ENCODE results near the gene GALNT14.

The GALNT14 gene

GRCh38 chr2:31032475-31032874 is 105.8 kb downstream of the GALNT14 start:
- TF ChIP-seq, protein P1, sequence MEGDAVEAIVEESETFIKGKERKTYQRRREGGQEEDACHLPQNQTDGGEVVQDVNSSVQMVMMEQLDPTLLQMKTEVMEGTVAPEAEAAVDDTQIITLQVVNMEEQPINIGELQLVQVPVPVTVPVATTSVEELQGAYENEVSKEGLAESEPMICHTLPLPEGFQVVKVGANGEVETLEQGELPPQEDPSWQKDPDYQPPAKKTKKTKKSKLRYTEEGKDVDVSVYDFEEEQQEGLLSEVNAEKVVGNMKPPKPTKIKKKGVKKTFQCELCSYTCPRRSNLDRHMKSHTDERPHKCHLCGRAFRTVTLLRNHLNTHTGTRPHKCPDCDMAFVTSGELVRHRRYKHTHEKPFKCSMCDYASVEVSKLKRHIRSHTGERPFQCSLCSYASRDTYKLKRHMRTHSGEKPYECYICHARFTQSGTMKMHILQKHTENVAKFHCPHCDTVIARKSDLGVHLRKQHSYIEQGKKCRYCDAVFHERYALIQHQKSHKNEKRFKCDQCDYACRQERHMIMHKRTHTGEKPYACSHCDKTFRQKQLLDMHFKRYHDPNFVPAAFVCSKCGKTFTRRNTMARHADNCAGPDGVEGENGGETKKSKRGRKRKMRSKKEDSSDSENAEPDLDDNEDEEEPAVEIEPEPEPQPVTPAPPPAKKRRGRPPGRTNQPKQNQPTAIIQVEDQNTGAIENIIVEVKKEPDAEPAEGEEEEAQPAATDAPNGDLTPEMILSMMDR (conservative IDR thresholded peaks at IDR 0.05; ENCODE audit: low read depth, low read length), result no peak
- DNase-seq (ENCODE audit: low read depth), result no peak
- H3K4me3 ChIP-seq (ENCODE audit: low read length), result no peak overlapping the region

DNA sequence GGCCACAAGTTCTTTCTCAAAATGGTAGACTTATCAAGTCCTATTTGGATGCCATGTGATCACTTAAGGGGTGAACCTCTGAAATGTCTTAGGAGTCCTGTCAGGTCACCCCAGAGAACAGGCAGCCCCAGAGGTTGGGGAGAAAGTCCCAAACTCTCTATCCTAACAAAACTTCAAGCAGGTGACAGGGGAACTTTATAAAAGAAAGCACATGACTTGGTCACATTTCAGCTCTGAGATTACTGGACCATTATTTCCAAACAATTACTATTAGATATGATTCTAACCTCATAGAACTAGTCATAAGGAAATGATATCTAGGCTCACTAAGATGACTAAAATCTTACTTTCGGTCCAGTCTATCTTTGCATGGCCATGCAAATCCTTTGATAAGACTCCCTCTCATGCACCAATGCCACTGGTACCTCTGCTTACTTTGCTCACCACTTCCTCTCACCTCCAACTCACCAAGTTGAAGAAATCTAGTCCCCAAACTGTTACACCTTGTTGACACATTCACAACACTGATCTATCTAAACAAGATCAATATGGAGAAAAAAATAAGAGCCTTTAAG is 107.0 kb downstream of the GALNT14 start:
- H3K4me3 ChIP-seq (ENCODE audit: low read length), result no peak overlapping the region
- DNase-seq (ENCODE audit: low read depth), result no peak
- TF ChIP-seq, protein P1 (conservative IDR thresholded peaks at IDR 0.05; ENCODE audit: low read depth, low read length), result no peak

DNA sequence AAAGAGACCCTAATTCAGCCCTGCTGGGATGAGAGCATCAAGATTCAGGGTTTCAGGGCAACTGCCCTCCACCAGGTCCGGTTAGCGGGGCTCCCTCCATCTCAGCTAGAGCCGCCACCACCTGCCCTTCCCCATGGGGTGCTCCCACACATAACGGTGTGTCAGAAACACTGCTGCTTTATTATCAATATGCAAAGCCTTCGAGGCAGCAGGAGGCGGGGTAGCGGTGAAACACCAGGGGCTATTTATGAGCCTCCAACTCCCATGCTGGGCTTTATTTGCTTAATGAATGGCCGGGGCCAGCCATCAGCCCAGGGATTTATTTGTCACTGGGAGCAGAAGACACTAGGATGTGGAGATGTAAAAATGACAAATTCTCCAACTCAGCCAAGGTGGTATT is 109.8 kb downstream of the GALNT14 start:
- no peak overlapping the region for H3K4me3 ChIP-seq (ENCODE audit: low read length)
- DNase-seq (ENCODE audit: low read depth), result no peak
- TF ChIP-seq, protein P1 (conservative IDR thresholded peaks at IDR 0.05; ENCODE audit: low read depth, low read length), result no peak

DNA sequence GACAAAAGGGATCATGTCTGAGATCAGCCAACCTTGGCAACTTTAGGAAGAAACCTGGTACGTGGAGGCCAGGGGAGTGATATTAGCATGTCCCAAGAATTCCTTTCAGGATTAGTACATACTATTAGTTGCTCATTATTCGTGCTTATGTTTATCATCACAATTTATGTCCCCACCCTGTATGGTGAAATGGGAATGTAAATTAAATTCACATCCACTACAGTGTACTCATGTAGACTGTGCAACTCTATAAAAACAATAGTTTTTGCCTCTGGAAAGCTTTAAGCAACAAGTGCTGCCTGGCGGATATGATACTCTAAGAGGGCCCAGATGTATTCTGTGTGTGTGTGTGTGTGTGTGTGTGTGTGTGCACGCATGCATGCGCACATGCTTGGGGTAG is 110.7 kb downstream of the GALNT14 start:
- H3K4me3 ChIP-seq (ENCODE audit: low read length), result no peak overlapping the region
- no peak for DNase-seq (ENCODE audit: low read depth)
- TF ChIP-seq, protein P1 (conservative IDR thresholded peaks at IDR 0.05; ENCODE audit: low read depth, low read length), result no peak

- no peak overlapping the region for H3K4me3 ChIP-seq (ENCODE audit: low read length)
- TF ChIP-seq, protein P1 (conservative IDR thresholded peaks at IDR 0.05; ENCODE audit: low read depth, low read length), result no peak
- no peak for DNase-seq (ENCODE audit: low read depth)
Measured at GRCh38 chr2:31023541-31023940, 114.7 kb downstream of the GALNT14 start.

DNA sequence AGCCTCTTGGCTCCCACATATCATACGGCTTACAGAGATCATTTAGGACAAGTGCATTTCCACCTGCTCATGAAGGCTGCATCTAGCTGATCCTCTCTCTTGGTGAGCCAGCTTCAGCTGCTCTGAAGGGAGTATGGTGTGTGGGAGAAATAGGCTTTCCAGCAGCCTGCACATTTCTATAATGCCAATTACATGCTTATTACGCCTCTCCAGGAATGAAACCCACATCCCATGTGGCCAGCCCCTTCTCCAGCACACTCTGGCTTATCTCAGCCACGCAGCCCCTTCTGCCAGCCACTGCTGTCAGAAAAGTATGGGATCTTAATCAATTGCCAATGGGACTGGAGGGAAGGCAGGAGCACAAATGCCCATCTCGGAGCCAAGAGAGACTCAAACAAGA is 117.5 kb downstream of the GALNT14 start:
- no peak for DNase-seq (ENCODE audit: low read depth)
- H3K4me3 ChIP-seq (ENCODE audit: low read length), result no peak overlapping the region
- TF ChIP-seq, protein P1 (conservative IDR thresholded peaks at IDR 0.05; ENCODE audit: low read depth, low read length), result no peak

DNA sequence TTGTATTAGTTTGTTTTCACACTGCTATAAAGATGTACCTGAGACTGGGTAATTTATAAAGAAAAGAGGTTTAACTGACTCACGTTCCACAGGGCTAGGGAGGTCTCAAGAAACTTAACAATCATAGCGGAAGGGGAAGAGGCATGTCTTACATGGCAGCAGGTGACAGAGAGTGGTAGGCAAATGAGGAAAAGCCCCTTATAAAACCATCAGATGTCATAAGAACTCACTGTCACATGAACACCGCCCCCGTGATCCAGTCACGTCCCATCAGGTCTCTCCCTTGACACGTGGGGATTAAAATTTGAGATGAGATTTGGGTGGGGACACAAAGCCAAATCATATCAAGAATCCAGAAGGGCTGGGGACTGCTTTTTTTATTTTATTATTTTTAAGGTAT is 120.0 kb downstream of the GALNT14 start:
- TF ChIP-seq, protein P1 (conservative IDR thresholded peaks at IDR 0.05; ENCODE audit: low read depth, low read length), result no peak
- H3K4me3 ChIP-seq (ENCODE audit: low read length), result no peak overlapping the region
- DNase-seq (ENCODE audit: low read depth), result no peak

Measured in retinal pigment epithelial cell (primary cell).